CD14-positive monocyte (primary cell): ENCODE measurements around the gene VTI1B. TPM values are rescaled to one million over a fixed set of nuclear protein-coding genes. Genes with fewer than 3 reads are reported as not detected.

Source experiments
- DNase-seq, 3 donors: peaks; one replicate each; pipeline ENCODE4 v3.0.0-alpha.2; 2011 to 2022
- H2AFZ ChIP-seq: 2 replicates; pipeline ENCODE4 v1.6.0; 2012; ENCODE audit warnings: mild to moderate bottlenecking, low read depth, low read length, inconsistent platforms; ENCODE audit not compliant: insufficient read depth, poor library complexity, severe bottlenecking
- H3K27ac ChIP-seq, 2 donors: 1 replicate in 1 of 2; 2 replicates in 1 of 2; pipeline ENCODE4 v1.5.1; 2012 to 2013; ENCODE audit warnings: low read length in 2 of 2, control low read depth in 1 of 2, inconsistent platforms in 1 of 2, low read depth in 1 of 2, mild to moderate bottlenecking in 1 of 2
- H3K27me3 ChIP-seq, 2 donors: one replicate each; pipeline versions ENCODE4 v1.6.0 to v1.6.1; 2011 to 2013; ENCODE audit warnings: low read length in 2 of 2; ENCODE audit not compliant: control insufficient read depth in 2 of 2, insufficient read depth in 2 of 2
- H3K36me3 ChIP-seq, 2 donors: replicated peaks in 1 of 2; 1 replicate in 1 of 2; 2 replicates in 1 of 2; pipeline versions ENCODE4 v1.5.1 to v1.6.1; 2012 to 2013; ENCODE audit warnings: low read length in 2 of 2, control low read depth in 1 of 2, inconsistent platforms in 1 of 2, mild to moderate bottlenecking in 1 of 2; ENCODE audit not compliant: insufficient read depth in 2 of 2, control insufficient read depth in 1 of 2
- H3K4me1 ChIP-seq, 2 donors: 1 replicate in 1 of 2; 2 replicates in 1 of 2; pipeline versions ENCODE4 v1.5.1 to v1.6.1; 2012 to 2013; ENCODE audit warnings: low read length in 2 of 2, control low read depth in 1 of 2, inconsistent platforms in 1 of 2, mild to moderate bottlenecking in 1 of 2, moderate library complexity in 1 of 2; ENCODE audit not compliant: insufficient read depth in 2 of 2, control insufficient read depth in 1 of 2
- H3K4me2 ChIP-seq: replicated peaks from 2 replicates; pipeline ENCODE3; 2012; ENCODE audit warnings: low read length, moderate library complexity, mild to moderate bottlenecking; ENCODE audit not compliant: poor library complexity, severe bottlenecking; ENCODE audit errors: extremely low read depth
- H3K4me3 ChIP-seq, 3 experiments: fragments of 200-600 bp in 1 of 3; sonication (generic) in 1 of 3; replicated peaks in 1 of 3; 1 replicate in 2 of 3; 2 replicates in 1 of 3; pipeline ENCODE4 v1.5.1; 2011 to 2013; ENCODE audit warnings: low read length in 3 of 3, mild to moderate bottlenecking in 3 of 3, control low read depth in 2 of 3, low read depth in 2 of 3, inconsistent platforms in 1 of 3, moderate library complexity in 1 of 3
- H3K79me2 ChIP-seq: 2 replicates; pipeline ENCODE4 v1.6.0; 2012; ENCODE audit warnings: mild to moderate bottlenecking, control low read depth, inconsistent platforms, low read length, moderate library complexity; ENCODE audit not compliant: insufficient read depth
- H3K9ac ChIP-seq: 2 replicates; pipeline ENCODE4 v1.6.0; 2017; ENCODE audit warnings: low read length, mild to moderate bottlenecking; ENCODE audit not compliant: insufficient read depth, poor library complexity, severe bottlenecking
- H3K9me3 ChIP-seq, 2 donors: replicated peaks in 1 of 2; 1 replicate in 1 of 2; 2 replicates in 1 of 2; pipeline versions ENCODE4 v1.5.1 to v1.6.1; 2012 to 2013; ENCODE audit warnings: low read length in 2 of 2, control low read depth in 1 of 2; ENCODE audit not compliant: control insufficient read depth in 1 of 2, insufficient read depth in 1 of 2
- H4K20me1 ChIP-seq: 2 replicates; pipeline ENCODE4 v1.6.0; 2012; ENCODE audit warnings: mild to moderate bottlenecking, low read length, control low read depth, moderate library complexity; ENCODE audit not compliant: insufficient read depth
- H3K27ac Mint-ChIP-seq, 7 donors: one replicate each; pipeline ENCODE4 v1.8.0; 2020; ENCODE audit warnings: mild to moderate bottlenecking in 7 of 7, mixed read lengths in 7 of 7, moderate library complexity in 6 of 7, inconsistent platforms in 2 of 7
- H3K27me3 Mint-ChIP-seq, 3 donors: one replicate each; pipeline ENCODE4 v1.8.0; 2021 to 2022; ENCODE audit warnings: low read depth in 3 of 3, mild to moderate bottlenecking in 3 of 3, mixed read lengths in 3 of 3, moderate library complexity in 3 of 3, inconsistent platforms in 1 of 3
- H3K36me3 Mint-ChIP-seq, 2 donors: one replicate each; pipeline ENCODE4 v1.8.0; 2020; ENCODE audit warnings: mixed read lengths in 2 of 2, inconsistent platforms in 1 of 2, mild to moderate bottlenecking in 1 of 2
- H3K4me1 Mint-ChIP-seq: one replicate; pipeline ENCODE4 v1.8.0; 2020; ENCODE audit warnings: mild to moderate bottlenecking, mixed read lengths
- H3K4me3 Mint-ChIP-seq, 2 donors: one replicate each; pipeline ENCODE4 v1.8.0; 2020; ENCODE audit warnings: mild to moderate bottlenecking in 2 of 2, mixed read lengths in 2 of 2, moderate library complexity in 1 of 2
- H3K9me3 Mint-ChIP-seq, 7 donors: one replicate each; pipeline ENCODE4 v1.8.0; 2020 to 2022; ENCODE audit warnings: mixed read lengths in 7 of 7, mild to moderate bottlenecking in 6 of 7, moderate library complexity in 6 of 7, inconsistent platforms in 2 of 7
- CTCF ChIP-seq: fragments of 200-600 bp; IDR thresholded peaks from one replicate; pipeline ENCODE4 v1.8.0; 2022; ENCODE audit warnings: antibody characterized with exemption, mild to moderate bottlenecking
- WGBS: methylation state at CpG from one replicate; pipeline ENCODE4 v1.1.5; 2013; ENCODE audit warnings: missing lambda C conversion rate; ENCODE audit not compliant: insufficient coverage; 5-methylcytosine and 5-hydroxymethylcytosine counted together
- intact Hi-C, 2 donors: fragments of 100-400 bp; cut with micrococcal nuclease; formaldehyde crosslinking; loops; one replicate each; pipeline versions ENCODE4 v1.15.0 to v1.15.1; 2023
- polyA plus RNA-seq, 3 donors: library from polyadenylated mRNA; depleted of rRNA in 1 of 3; unstranded in 2 of 3; stranded (reverse) in 1 of 3; fragments of 300-500 nt in 2 of 3; fragments of >200 nt in 1 of 3; fragmentation: Illumina TruSeq in 2 of 3; gene quantifications; 1 replicate in 2 of 3; 2 replicates in 1 of 3; pipeline ENCODE4 v1.2.3, GENCODE V29; 2012 to 2021

VTI1B gene
- polyA plus RNA-seq, 3 donors = 31.3 to 84.7 (median 84.5) TPM

- Histone ChIP-seq H3K9ac (no peak overlapping the region), H3K79me2 (peaks cover 10% of the 10 kb centered on the region), H3K27ac (peak overlapping the region in 1 of 2 donors; percentile 24), H3K4me2 (no peak overlapping the region), H3K27me3 (no peaks in the 10 kb centered on the region), H2AFZ (no peak overlapping the region), H3K4me1 (peaks cover 6% of the 10 kb centered on the region in 2 donors), H3K4me3 (no peak overlapping the region), H3K9me3 (no peaks in the 10 kb centered on the region), H4K20me1 (peaks cover 6% of the 10 kb centered on the region), H3K36me3 (peaks cover 40 to 79% of the 10 kb centered on the region in 2 donors)
- H3K4me3 Mint-ChIP-seq = no peak overlapping the region
- H3K27ac Mint-ChIP-seq = peak overlapping the region in 1 of 7 donors; percentile 38
- H3K36me3 Mint-ChIP-seq = peaks cover 68 to 76% of the 10 kb centered on the region in 2 donors
- H3K9me3 Mint-ChIP-seq = no peaks in the 10 kb centered on the region
- TF ChIP-seq CTCF = no peak
- DNase-seq = no peak
- intact Hi-C loops = no loop called here
- WGBS = 94% methylated on average over 3 of the region's 4 CpGs
- peaks cover 0 to 2% (median 1%) of the 10 kb centered on the region in 3 donors for H3K27me3 Mint-ChIP-seq
- H3K4me1 Mint-ChIP-seq = peaks cover 10% of the 10 kb centered on the region
Measured at GRCh38 chr14:67690011-67690410, 15.6 kb upstream of the VTI1B start.

- Mint-ChIP-seq H3K4me1 (peaks cover 12% of the 10 kb centered on the region), H3K27me3 (peaks cover 0 to 2% (median 0%) of the 10 kb centered on the region in 3 donors), H3K4me3 (no peak overlapping the region), H3K9me3 (peaks cover 0 to 2% (median 0%) of the 10 kb centered on the region in 7 donors), H3K36me3 (peaks cover 64 to 74% of the 10 kb centered on the region in 2 donors), H3K27ac (no peak overlapping the region)
- H3K9me3 ChIP-seq = no peaks in the 10 kb centered on the region
- peaks cover 18 to 75% of the 10 kb centered on the region in 2 donors for H3K36me3 ChIP-seq
- no peaks in the 10 kb centered on the region for H3K27me3 ChIP-seq
- no peaks in the 10 kb centered on the region for H3K79me2 ChIP-seq
- H3K4me3 ChIP-seq = no peak overlapping the region
- no peak overlapping the region for H3K27ac ChIP-seq
- H3K9ac ChIP-seq = no peak overlapping the region
- no peak overlapping the region for H3K4me2 ChIP-seq
- no peak overlapping the region for H2AFZ ChIP-seq
- intact Hi-C loops = no loop called here
- no peak for DNase-seq
- H4K20me1 ChIP-seq = no peaks in the 10 kb centered on the region
- H3K4me1 ChIP-seq = peaks cover 15 to 20% of the 10 kb centered on the region in 2 donors
- TF ChIP-seq CTCF = no peak
Measured at GRCh38 chr14:67683842-67684241, 9.4 kb upstream of the VTI1B start.
